Natural killer cell (primary cell): ENCODE measurements around the gene HOXC4. TPM values are rescaled to one million over a fixed set of nuclear protein-coding genes. Genes with fewer than 3 reads are reported as not detected.

Source experiments
- ATAC-seq, 3 donors: fragments of 150-1000 bp in 2 of 3; fragments of 200-7000 bp in 1 of 3; cut with Tn5 transposase; 1 replicate in 1 of 3; 2 replicates in 2 of 3; pipeline ENCODE4 v1.10.0; 2021; ENCODE audit warnings: mild to moderate bottlenecking in 2 of 3, moderate library complexity in 2 of 3
- DNase-seq, 2 donors: peaks; one replicate each; pipeline versions ENCODE4 v3.0.0 to v3.0.0-alpha.2; 2013 to 2021; ENCODE audit warnings: mixed read lengths in 1 of 2
- H3K27ac ChIP-seq: one replicate; pipeline ENCODE4 v1.5.1; 2013; ENCODE audit warnings: mild to moderate bottlenecking, low read length
- H3K27me3 ChIP-seq: one replicate; pipeline ENCODE4 v1.6.1; 2013; ENCODE audit warnings: low read length; ENCODE audit not compliant: control insufficient read depth, insufficient read depth
- H3K36me3 ChIP-seq: one replicate; pipeline ENCODE4 v1.6.1; 2013; ENCODE audit warnings: low read length; ENCODE audit not compliant: control insufficient read depth, insufficient read depth
- H3K4me1 ChIP-seq: one replicate; pipeline ENCODE4 v1.6.1; 2013; ENCODE audit warnings: low read length; ENCODE audit not compliant: control insufficient read depth, insufficient read depth
- H3K4me3 ChIP-seq: one replicate; pipeline ENCODE4 v1.5.1; 2013; ENCODE audit warnings: low read length
- H3K9me3 ChIP-seq: one replicate; pipeline ENCODE4 v1.6.1; 2013; ENCODE audit warnings: low read length; ENCODE audit not compliant: control insufficient read depth, insufficient read depth
- H3K27ac Mint-ChIP-seq, 2 donors: one replicate each; pipeline ENCODE4 v1.8.0; 2022; ENCODE audit warnings: mild to moderate bottlenecking in 2 of 2, mixed read lengths in 2 of 2, moderate library complexity in 1 of 2
- H3K27me3 Mint-ChIP-seq, 2 donors: one replicate each; pipeline ENCODE4 v1.8.0; 2022; ENCODE audit warnings: low read depth in 2 of 2, mixed read lengths in 2 of 2
- H3K36me3 Mint-ChIP-seq: one replicate; pipeline ENCODE4 v1.8.0; 2022; ENCODE audit warnings: mixed read lengths
- H3K4me1 Mint-ChIP-seq, 2 donors: one replicate each; pipeline ENCODE4 v1.8.0; 2022; ENCODE audit warnings: mixed read lengths in 2 of 2
- H3K4me3 Mint-ChIP-seq: one replicate; pipeline ENCODE4 v1.8.0; 2022; ENCODE audit warnings: mild to moderate bottlenecking, moderate library complexity, mixed read lengths
- H3K9me3 Mint-ChIP-seq, 2 donors: one replicate each; pipeline ENCODE4 v1.8.0; 2022; ENCODE audit warnings: mixed read lengths in 2 of 2
- CTCF ChIP-seq: fragments of 200-600 bp; IDR thresholded peaks from one replicate; pipeline ENCODE4 v1.8.0; 2022; ENCODE audit warnings: antibody characterized with exemption
- WGBS: methylation state at CpG from one replicate; pipeline ENCODE4 v1.1.7; 2013; ENCODE audit warnings: missing lambda C conversion rate; ENCODE audit not compliant: insufficient coverage; 5-methylcytosine and 5-hydroxymethylcytosine counted together
- intact Hi-C: fragments of 100-400 bp; cut with micrococcal nuclease; formaldehyde crosslinking; loops from one replicate; pipeline ENCODE4 v1.14.2; 2022
- total RNA-seq, 4 donors: library from RNA; stranded (reverse); fragments of 120-200 nt in 1 of 4; gene quantifications; one replicate each; pipeline versions ENCODE4 v1.2.3 to v1.2.4, GENCODE V29; 2013 to 2022

The HOXC4 gene
- total RNA-seq, 3 donors from 2014 or later (not counting 1 experiment from before 2014, with no cell fraction given) = 0.95 to 3.2 (median 1.8) TPM

- no peak overlapping the region for H3K27ac ChIP-seq
- Mint-ChIP-seq H3K4me3 (no peak overlapping the region), H3K9me3 (no peaks in the 10 kb centered on the region), H3K36me3 (no peaks in the 10 kb centered on the region), H3K4me1 (peaks cover 27 to 47% of the 10 kb centered on the region in 2 donors), H3K27me3 (peaks cover 81 to 82% of the 10 kb centered on the region in 2 donors), H3K27ac (no peak overlapping the region)
- no peaks in the 10 kb centered on the region for H3K36me3 ChIP-seq
- ATAC-seq (no peak), DNase-seq (no peak)
- no peaks in the 10 kb centered on the region for H3K9me3 ChIP-seq
- peaks cover 87% of the 10 kb centered on the region for H3K27me3 ChIP-seq
- no peak overlapping the region for H3K4me3 ChIP-seq
- no peak for TF ChIP-seq CTCF
- 63% methylated on average over 6 of the region's 6 CpGs for WGBS
- peaks cover 49% of the 10 kb centered on the region for H3K4me1 ChIP-seq
- intact Hi-C loops = no loop called here
Observed at GRCh38 chr12:54049108-54049507, 4.5 kb upstream of the HOXC4 start.

- no peak overlapping the region for H3K4me3 Mint-ChIP-seq
- H3K4me1 Mint-ChIP-seq = peaks cover 36 to 55% of the 10 kb centered on the region in 2 donors
- intact Hi-C loops = no loop called here
- Histone ChIP-seq H3K4me1 (peaks cover 57% of the 10 kb centered on the region), H3K4me3 (no peak overlapping the region), H3K36me3 (no peaks in the 10 kb centered on the region), H3K9me3 (no peaks in the 10 kb centered on the region), H3K27ac (no peak overlapping the region), H3K27me3 (peaks cover 81% of the 10 kb centered on the region)
- H3K36me3 Mint-ChIP-seq = no peaks in the 10 kb centered on the region
- peak overlapping the region in 1 of 2 donors; percentile 7 for H3K27ac Mint-ChIP-seq
- H3K9me3 Mint-ChIP-seq = no peaks in the 10 kb centered on the region
- 34% methylated on average over 2 of the region's 2 CpGs for WGBS
- no peak for TF ChIP-seq CTCF
- peaks cover 75 to 79% of the 10 kb centered on the region in 2 donors for H3K27me3 Mint-ChIP-seq
- ATAC-seq = no peak
- no peak for DNase-seq
Observed at GRCh38 chr12:54050482-54050810, 3.2 kb upstream of the HOXC4 start.

- H3K4me3 Mint-ChIP-seq = peak overlapping the region; percentile 54
- H3K27ac ChIP-seq = no peak overlapping the region
- H3K4me3 ChIP-seq = no peak overlapping the region
- H3K9me3 ChIP-seq = no peaks in the 10 kb centered on the region
- ATAC-seq (no peak), DNase-seq (no peak)
- TF ChIP-seq CTCF = no peak
- H3K9me3 Mint-ChIP-seq = no peaks in the 10 kb centered on the region
- H3K36me3 Mint-ChIP-seq = no peaks in the 10 kb centered on the region
- peaks cover 75 to 76% of the 10 kb centered on the region in 2 donors for H3K27me3 Mint-ChIP-seq
- peak overlapping the region in 1 of 2 donors; percentile 71 for H3K27ac Mint-ChIP-seq
- intact Hi-C loops = no loop called here
- H3K4me1 Mint-ChIP-seq = peaks cover 36 to 55% of the 10 kb centered on the region in 2 donors
- WGBS = 33% methylated on average over 10 of the region's 12 CpGs
- H3K4me1 ChIP-seq = peaks cover 57% of the 10 kb centered on the region
- H3K27me3 ChIP-seq = peaks cover 73% of the 10 kb centered on the region
- H3K36me3 ChIP-seq = no peaks in the 10 kb centered on the region
Observed at GRCh38 chr12:54051026-54051842, 2.4 kb upstream of the HOXC4 start.
